ENCODE results near the gene ACER2.

Gene ACER2

GRCh38 chr9:19378647-19379046 is 30.2 kb upstream of the ACER2 start:
- Histone ChIP-seq H3K4me2 (ENCODE audit: insufficient read depth, low read length, poor library complexity, severe bottlenecking) (peak overlapping the region; percentile 11), H3K14ac (ENCODE audit: low read length) (no peak overlapping the region), H2BK12ac (ENCODE audit: low read length) (no peak overlapping the region), H3K18ac (ENCODE audit: low read length) (no peak overlapping the region), H3K27ac (replicated peaks; ENCODE audit: low read length) (no peak overlapping the region), H4K91ac (ENCODE audit: low read depth, low read length, poor library complexity) (no peak overlapping the region), H2AK5ac (ENCODE audit: low read depth, low read length) (no peak overlapping the region), H3K4ac (ENCODE audit: low read length) (no peak overlapping the region), H3K23ac (ENCODE audit: low read depth, low read length, poor library complexity) (no peak overlapping the region), H2AFZ (ENCODE audit: low read length) (no peak overlapping the region), H3K79me1 (ENCODE audit: low read depth, low read length) (peaks cover 4% of the 10 kb centered on the region), H3K36me3 (replicated peaks in 1 of 2; ENCODE audit: control insufficient read depth in 2 of 2, insufficient read depth in 2 of 2, low read length in 2 of 2) (peaks cover 23 to 60% of the 10 kb centered on the region in 2 donors), H2BK15ac (ENCODE audit: low read length) (no peak overlapping the region), H3K4me3 (ENCODE audit: low read length in 2 of 2) (peak overlapping the region in 1 of 2 donors; percentile 89), H3K9ac (ENCODE audit: low read depth, low read length, poor library complexity) (no peak overlapping the region), H3K27me3 (ENCODE audit: control insufficient read depth in 3 of 3, insufficient read depth in 3 of 3, low read depth in 1 of 3, low read length in 3 of 3) (no peaks in the 10 kb centered on the region), H2BK120ac (ENCODE audit: low read depth, low read length) (no peak overlapping the region), H3K4me1 (ENCODE audit: control insufficient read depth in 2 of 2, insufficient read depth in 1 of 2, low read depth in 1 of 2, low read length in 2 of 2) (peaks cover 2 to 14% of the 10 kb centered on the region in 2 donors), H3K9me3 (replicated peaks in 1 of 2; ENCODE audit: control insufficient read depth in 2 of 2, insufficient read depth in 1 of 2, low read depth in 1 of 2, low read length in 2 of 2) (no peaks in the 10 kb centered on the region), H4K8ac (ENCODE audit: low read depth, low read length) (no peak overlapping the region), H2BK5ac (ENCODE audit: low read length) (no peak overlapping the region)
- WGBS, 2 donors (ENCODE audit: extremely low coverage in 2 of 2, insufficient read length in 2 of 2, insufficient replicate concordance in 1 of 2), result no CpG with 5 or more reads among the region's 7 CpGs
- no peak for DNase-seq (ENCODE audit: low spot score)

GRCh38 chr9:19379283-19379682 is 29.5 kb upstream of the ACER2 start:
- no peak overlapping the region for H4K8ac ChIP-seq (ENCODE audit: low read depth, low read length)
- H3K14ac ChIP-seq (ENCODE audit: low read length), result no peak overlapping the region
- no peak overlapping the region for H4K91ac ChIP-seq (ENCODE audit: low read depth, low read length, poor library complexity)
- no peak overlapping the region for H2BK12ac ChIP-seq (ENCODE audit: low read length)
- no CpG with 5 or more reads among the region's 12 CpGs for WGBS, 2 donors (ENCODE audit: extremely low coverage in 2 of 2, insufficient read length in 2 of 2, insufficient replicate concordance in 1 of 2)
- peak overlapping the region; percentile 89 for H3K9ac ChIP-seq (ENCODE audit: low read depth, low read length, poor library complexity)
- H3K4me2 ChIP-seq (ENCODE audit: insufficient read depth, low read length, poor library complexity, severe bottlenecking), result peak overlapping the region; percentile 52
- peak overlapping the region; percentile 73 for H3K27ac ChIP-seq (replicated peaks; ENCODE audit: low read length)
- H3K18ac ChIP-seq (ENCODE audit: low read length), result no peak overlapping the region
- no peak for DNase-seq (ENCODE audit: low spot score)
- H2BK5ac ChIP-seq (ENCODE audit: low read length), result no peak overlapping the region
- H2BK120ac ChIP-seq (ENCODE audit: low read depth, low read length), result no peak overlapping the region
- peaks cover 2 to 14% of the 10 kb centered on the region in 2 donors for H3K4me1 ChIP-seq (ENCODE audit: control insufficient read depth in 2 of 2, insufficient read depth in 1 of 2, low read depth in 1 of 2, low read length in 2 of 2)
- peak overlapping the region; percentile 82 for H2AFZ ChIP-seq (ENCODE audit: low read length)
- no peak overlapping the region for H2AK5ac ChIP-seq (ENCODE audit: low read depth, low read length)
- no peak overlapping the region for H2BK15ac ChIP-seq (ENCODE audit: low read length)
- no peak overlapping the region for H3K4ac ChIP-seq (ENCODE audit: low read length)
- peaks cover 4% of the 10 kb centered on the region for H3K79me1 ChIP-seq (ENCODE audit: low read depth, low read length)
- no peaks in the 10 kb centered on the region for H3K27me3 ChIP-seq (ENCODE audit: control insufficient read depth in 3 of 3, insufficient read depth in 3 of 3, low read depth in 1 of 3, low read length in 3 of 3)
- H3K9me3 ChIP-seq (replicated peaks in 1 of 2; ENCODE audit: control insufficient read depth in 2 of 2, insufficient read depth in 1 of 2, low read depth in 1 of 2, low read length in 2 of 2), result no peaks in the 10 kb centered on the region
- H3K23ac ChIP-seq (ENCODE audit: low read depth, low read length, poor library complexity), result no peak overlapping the region
- H3K4me3 ChIP-seq (ENCODE audit: low read length in 2 of 2), result peak overlapping the region; percentile 89 to 91
- H3K36me3 ChIP-seq (replicated peaks in 1 of 2; ENCODE audit: control insufficient read depth in 2 of 2, insufficient read depth in 2 of 2, low read length in 2 of 2), result peaks cover 23 to 54% of the 10 kb centered on the region in 2 donors

GRCh38 chr9:19379697-19380046 is 29.1 kb upstream of the ACER2 start:
- peak overlapping the region; percentile 89 for H3K9ac ChIP-seq (ENCODE audit: low read depth, low read length, poor library complexity)
- no peak overlapping the region for H4K91ac ChIP-seq (ENCODE audit: low read depth, low read length, poor library complexity)
- H3K4me2 ChIP-seq (ENCODE audit: insufficient read depth, low read length, poor library complexity, severe bottlenecking), result peak overlapping the region; percentile 52
- H2BK120ac ChIP-seq (ENCODE audit: low read depth, low read length), result no peak overlapping the region
- H4K8ac ChIP-seq (ENCODE audit: low read depth, low read length), result no peak overlapping the region
- no peak overlapping the region for H3K4ac ChIP-seq (ENCODE audit: low read length)
- H3K18ac ChIP-seq (ENCODE audit: low read length), result peak overlapping the region; percentile 90
- peaks cover 2 to 14% of the 10 kb centered on the region in 2 donors for H3K4me1 ChIP-seq (ENCODE audit: control insufficient read depth in 2 of 2, insufficient read depth in 1 of 2, low read depth in 1 of 2, low read length in 2 of 2)
- H3K23ac ChIP-seq (ENCODE audit: low read depth, low read length, poor library complexity), result peak overlapping the region; percentile 98
- H3K36me3 ChIP-seq (replicated peaks in 1 of 2; ENCODE audit: control insufficient read depth in 2 of 2, insufficient read depth in 2 of 2, low read length in 2 of 2), result peaks cover 21 to 50% of the 10 kb centered on the region in 2 donors
- WGBS, 2 donors (ENCODE audit: extremely low coverage in 2 of 2, insufficient read length in 2 of 2, insufficient replicate concordance in 1 of 2), result no CpG with 5 or more reads among the region's 30 CpGs
- H2AK5ac ChIP-seq (ENCODE audit: low read depth, low read length), result peak overlapping the region; percentile 8
- H3K27me3 ChIP-seq (ENCODE audit: control insufficient read depth in 3 of 3, insufficient read depth in 3 of 3, low read depth in 1 of 3, low read length in 3 of 3), result no peaks in the 10 kb centered on the region
- H2BK12ac ChIP-seq (ENCODE audit: low read length), result no peak overlapping the region
- H2BK15ac ChIP-seq (ENCODE audit: low read length), result no peak overlapping the region
- no peaks in the 10 kb centered on the region for H3K9me3 ChIP-seq (replicated peaks in 1 of 2; ENCODE audit: control insufficient read depth in 2 of 2, insufficient read depth in 1 of 2, low read depth in 1 of 2, low read length in 2 of 2)
- peaks cover 4% of the 10 kb centered on the region for H3K79me1 ChIP-seq (ENCODE audit: low read depth, low read length)
- H2BK5ac ChIP-seq (ENCODE audit: low read length), result peak overlapping the region; percentile 56
- H2AFZ ChIP-seq (ENCODE audit: low read length), result peak overlapping the region; percentile 82
- DNase-seq (ENCODE audit: low spot score), result no peak
- H3K14ac ChIP-seq (ENCODE audit: low read length), result peak overlapping the region; percentile 25
- H3K4me3 ChIP-seq (ENCODE audit: low read length in 2 of 2), result peak overlapping the region; percentile 89 to 91
- H3K27ac ChIP-seq (replicated peaks; ENCODE audit: low read length), result peak overlapping the region; percentile 73

GRCh38 chr9:19380826-19381075 is 28.1 kb upstream of the ACER2 start:
- Histone ChIP-seq H3K4me3 (ENCODE audit: low read length in 2 of 2) (peak overlapping the region; percentile 89 to 91), H2BK5ac (ENCODE audit: low read length) (no peak overlapping the region), H3K18ac (ENCODE audit: low read length) (peak overlapping the region; percentile 0), H2BK120ac (ENCODE audit: low read depth, low read length) (no peak overlapping the region), H2AFZ (ENCODE audit: low read length) (peak overlapping the region; percentile 86), H3K9ac (ENCODE audit: low read depth, low read length, poor library complexity) (no peak overlapping the region), H3K27me3 (ENCODE audit: control insufficient read depth in 3 of 3, insufficient read depth in 3 of 3, low read depth in 1 of 3, low read length in 3 of 3) (no peaks in the 10 kb centered on the region), H3K14ac (ENCODE audit: low read length) (no peak overlapping the region), H2BK12ac (ENCODE audit: low read length) (no peak overlapping the region), H3K27ac (replicated peaks; ENCODE audit: low read length) (no peak overlapping the region), H3K4me2 (ENCODE audit: insufficient read depth, low read length, poor library complexity, severe bottlenecking) (peak overlapping the region; percentile 41), H4K91ac (ENCODE audit: low read depth, low read length, poor library complexity) (no peak overlapping the region), H2BK15ac (ENCODE audit: low read length) (no peak overlapping the region), H4K8ac (ENCODE audit: low read depth, low read length) (no peak overlapping the region), H2AK5ac (ENCODE audit: low read depth, low read length) (no peak overlapping the region), H3K4me1 (ENCODE audit: control insufficient read depth in 2 of 2, insufficient read depth in 1 of 2, low read depth in 1 of 2, low read length in 2 of 2) (peaks cover 2 to 14% of the 10 kb centered on the region in 2 donors), H3K9me3 (replicated peaks in 1 of 2; ENCODE audit: control insufficient read depth in 2 of 2, insufficient read depth in 1 of 2, low read depth in 1 of 2, low read length in 2 of 2) (no peaks in the 10 kb centered on the region), H3K23ac (ENCODE audit: low read depth, low read length, poor library complexity) (no peak overlapping the region), H3K4ac (ENCODE audit: low read length) (no peak overlapping the region), H3K36me3 (replicated peaks in 1 of 2; ENCODE audit: control insufficient read depth in 2 of 2, insufficient read depth in 2 of 2, low read length in 2 of 2) (peaks cover 17 to 39% of the 10 kb centered on the region in 2 donors), H3K79me1 (ENCODE audit: low read depth, low read length) (peaks cover 4% of the 10 kb centered on the region)
- DNase-seq (ENCODE audit: low spot score), result no peak
- WGBS, 2 donors (ENCODE audit: extremely low coverage in 2 of 2, insufficient read length in 2 of 2, insufficient replicate concordance in 1 of 2), result no CpG with 5 or more reads among the region's 6 CpGs
